AG04449 (cell line): ENCODE measurements around the gene UPK1A.

Source experiments
- CTCF ChIA-PET: fragments of 350-600 bp; formaldehyde crosslinking; extraction: SDS; loops from one replicate; lab custom pipeline; 2021; ENCODE audit warnings: antibody characterized with exemption; lab: Yijun Ruan, JAX
- POLR2A ChIA-PET: fragments of 400-600, 350-600 bp; formaldehyde crosslinking; extraction: SDS; loops from one replicate; lab custom pipeline; 2020; ENCODE audit warnings: antibody characterized with exemption, inconsistent platforms; lab: Yijun Ruan, JAX
- DNase-seq: peaks from one replicate; pipeline ENCODE4 v3.0.0-alpha.2; 2010; ENCODE audit warnings: low read depth, low spot score
- H3K4me3 ChIP-seq: 2 replicates; pipeline ENCODE4 v1.5.1; 2011; ENCODE audit warnings: low read depth, mild to moderate bottlenecking, control low read depth, low read length
- CTCF ChIP-seq: IDR thresholded peaks from one replicate; pipeline ENCODE4 v1.5.1; 2011; ENCODE audit warnings: mild to moderate bottlenecking, moderate library complexity, low read length, control low read depth, inconsistent platforms; ENCODE audit not compliant: insufficient read depth; ENCODE audit errors: missing control alignments

Gene UPK1A

GRCh38 chr19:35623327-35624010 is 42.8 kb upstream of the UPK1A start:
- POLR2A ChIA-PET = no interaction called here
- no peak overlapping the region for H3K4me3 ChIP-seq

DNA sequence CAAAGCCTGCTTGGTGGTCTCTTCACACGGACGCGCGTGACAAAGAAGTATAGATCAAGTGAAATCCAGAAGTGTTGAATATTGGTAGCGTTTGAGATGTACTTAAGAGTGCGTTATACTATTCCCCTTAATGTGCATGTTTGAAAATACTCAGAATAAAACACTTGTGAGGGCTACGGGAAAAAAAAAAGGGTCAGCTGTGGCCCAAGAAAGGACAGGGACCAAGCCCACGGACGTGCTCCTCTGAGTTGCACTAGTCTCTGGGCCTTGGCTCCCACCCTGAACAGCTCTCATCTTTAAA is 38.1 kb upstream of the UPK1A start:
- no peak for DNase-seq
- CTCF ChIA-PET = no interaction called here
- POLR2A ChIA-PET = no interaction called here
- TF ChIP-seq CTCF = no peak
- H3K4me3 ChIP-seq = peak overlapping the region; percentile 57

More at GRCh38 chr19:35623327-35624010, 42.8 kb upstream of the UPK1A start:
- CTCF ChIA-PET = interaction anchor here (0.9 kb wide), 1 partner anchor 75 kb away, joined by 3 read pairs; no protein-coding TSS in a partner anchor
- DNase-seq = no peak
- no peak for TF ChIP-seq CTCF

DNA sequence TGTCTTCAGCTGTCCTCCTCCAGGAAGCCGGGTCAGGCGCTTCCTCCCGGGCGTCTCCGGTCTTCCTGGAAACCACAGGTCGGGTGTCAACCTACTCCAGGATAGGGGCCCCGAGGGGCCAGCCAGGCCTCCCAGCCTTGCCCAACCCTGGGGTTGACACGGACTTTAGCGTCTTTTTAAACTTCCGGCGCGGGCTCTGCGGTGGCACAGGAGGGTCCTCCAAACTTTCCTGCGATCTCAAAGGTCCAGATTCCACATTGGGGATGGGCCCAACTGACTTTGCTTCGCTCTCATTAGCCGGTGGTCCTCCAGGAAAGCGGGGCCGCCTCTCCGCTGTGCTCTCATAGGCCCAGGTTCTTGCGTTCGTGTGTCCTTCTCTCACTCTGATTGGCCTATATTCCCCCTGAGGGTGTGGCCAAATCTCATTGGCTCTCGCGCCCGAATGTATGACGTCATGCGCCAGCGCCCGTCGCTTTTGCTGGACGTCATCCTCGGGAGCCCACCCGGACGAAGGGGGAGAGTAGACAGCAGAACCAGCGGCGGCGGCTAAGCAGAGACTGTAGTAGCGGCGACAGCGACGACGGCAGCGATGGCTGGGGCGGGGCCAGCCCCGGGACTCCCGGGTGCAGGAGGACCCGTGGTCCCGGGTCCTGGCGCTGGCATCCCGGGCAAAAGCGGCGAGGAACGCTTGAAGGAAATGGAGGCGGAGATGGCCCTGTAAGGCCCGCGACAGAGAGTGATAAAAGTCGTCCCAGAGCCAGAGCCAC is 37.6 kb upstream of the UPK1A start, which contains the start of gene RBM42:
Gene RBM42, plus strand, starts transcription at position 472 of the 767 bp plus-strand sequence. Its CDS starts 118 bp downstream, at position 590.
- TF ChIP-seq CTCF = no peak
- POLR2A ChIA-PET = no interaction called here
- H3K4me3 ChIP-seq = peak within 1 kb of the TSS; percentile 98
- peak; percentile 94 for DNase-seq
- CTCF ChIA-PET = no interaction called here

- ChIA-PET CTCF (no interaction called here), POLR2A (no interaction called here)
- TF ChIP-seq CTCF = no peak
- no peak for DNase-seq
- H3K4me3 ChIP-seq = peak overlapping the region; percentile 98
Observed at GRCh38 chr19:35629332-35629633, 37.0 kb upstream of the UPK1A start.

DNA sequence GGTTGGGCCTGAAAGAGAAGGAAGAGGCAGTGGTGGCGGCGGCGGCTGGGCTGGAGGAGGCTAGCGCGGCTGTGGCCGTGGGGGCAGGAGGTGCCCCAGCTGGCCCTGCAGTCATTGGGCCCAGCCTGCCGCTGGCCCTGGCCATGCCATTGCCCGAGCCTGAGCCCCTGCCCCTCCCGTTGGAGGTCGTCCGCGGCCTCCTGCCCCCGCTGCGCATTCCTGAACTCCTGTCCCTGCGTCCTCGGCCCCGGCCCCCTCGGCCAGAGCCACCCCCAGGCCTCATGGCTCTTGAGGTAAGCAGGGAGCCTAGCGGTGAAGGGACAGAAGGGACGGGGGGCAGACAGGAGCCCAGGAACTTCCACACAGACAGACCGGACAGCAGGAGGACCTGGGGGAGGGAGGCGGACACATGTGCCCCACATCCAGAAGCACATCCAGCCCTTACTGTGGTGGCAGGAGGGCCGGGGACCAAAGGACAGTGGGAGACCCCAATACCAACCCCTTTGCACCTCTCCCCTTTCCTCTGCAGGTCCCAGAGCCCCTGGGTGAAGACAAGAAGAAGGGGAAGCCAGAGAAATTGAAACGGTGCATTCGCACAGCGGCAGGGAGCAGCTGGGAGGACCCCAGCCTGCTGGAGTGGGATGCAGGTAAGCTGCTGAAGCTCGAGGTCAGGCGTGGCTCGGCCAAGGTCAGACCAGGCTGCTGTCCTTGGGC is 32.4 kb upstream of the UPK1A start:
- CTCF ChIA-PET = no interaction called here
- TF ChIP-seq CTCF = no peak
- no peak for DNase-seq
- H3K4me3 ChIP-seq = no peak overlapping the region
- POLR2A ChIA-PET = no interaction called here

DNA sequence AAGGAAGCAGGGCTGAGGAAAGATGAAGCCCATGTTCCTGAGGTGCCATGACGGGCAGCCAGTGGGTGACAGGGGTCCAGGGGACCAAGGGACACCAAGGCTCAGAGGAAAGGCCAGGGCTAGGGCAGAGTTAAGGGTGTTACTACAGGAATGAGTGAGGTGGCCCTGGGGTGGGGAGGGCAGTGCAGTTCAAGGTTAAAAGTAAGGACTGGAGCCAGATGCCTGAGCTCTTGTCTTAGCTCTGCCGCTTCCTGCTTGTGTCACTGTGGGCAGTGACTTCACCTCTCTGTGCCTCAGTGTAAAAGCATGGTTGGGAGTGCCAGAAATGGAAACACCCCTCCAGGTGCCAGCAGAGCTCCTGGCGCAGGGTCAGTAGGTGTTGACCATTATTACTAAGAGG is 29.7 kb upstream of the UPK1A start:
- no peak overlapping the region for H3K4me3 ChIP-seq
- TF ChIP-seq CTCF = no peak
- CTCF ChIA-PET = no interaction called here
- no peak for DNase-seq
- POLR2A ChIA-PET = interaction anchor here (0.8 kb wide), 1 partner anchor 12 kb away, joined by 3 read pairs; no protein-coding TSS in a partner anchor
